HG03280 (cell line): Measurements from ENCODE around the gene IRS1.

ENCODE experiments used
- ATAC-seq: cut with Tn5 transposase; IDR thresholded peaks from one replicate; pipeline ENCODE4 v1.9.1; 2021; ENCODE audit warnings: mild to moderate bottlenecking, moderate library complexity; ENCODE audit not compliant: unreplicated experiment

The IRS1 gene

DNA sequence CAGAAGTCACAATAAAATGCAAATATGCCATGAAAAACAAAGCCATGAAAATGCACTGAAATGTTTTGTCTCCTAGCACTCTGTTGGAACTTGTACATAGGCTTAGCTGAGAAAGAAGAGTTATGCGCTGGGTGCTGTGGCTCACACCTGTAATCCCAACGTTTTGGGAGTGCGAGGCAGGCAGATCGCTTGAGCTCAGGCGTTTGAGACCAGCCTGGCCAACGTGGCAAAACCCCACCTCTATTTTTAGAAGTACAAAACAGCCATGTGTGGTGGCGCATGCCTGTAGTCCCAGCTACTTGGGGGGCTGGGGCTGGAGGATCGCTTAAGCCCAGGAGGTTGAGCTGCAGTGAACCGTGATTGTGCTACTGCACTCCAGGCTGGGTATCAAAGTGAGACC, 39.9 kb downstream of the IRS1 start:
- ATAC-seq, result no peak

DNA sequence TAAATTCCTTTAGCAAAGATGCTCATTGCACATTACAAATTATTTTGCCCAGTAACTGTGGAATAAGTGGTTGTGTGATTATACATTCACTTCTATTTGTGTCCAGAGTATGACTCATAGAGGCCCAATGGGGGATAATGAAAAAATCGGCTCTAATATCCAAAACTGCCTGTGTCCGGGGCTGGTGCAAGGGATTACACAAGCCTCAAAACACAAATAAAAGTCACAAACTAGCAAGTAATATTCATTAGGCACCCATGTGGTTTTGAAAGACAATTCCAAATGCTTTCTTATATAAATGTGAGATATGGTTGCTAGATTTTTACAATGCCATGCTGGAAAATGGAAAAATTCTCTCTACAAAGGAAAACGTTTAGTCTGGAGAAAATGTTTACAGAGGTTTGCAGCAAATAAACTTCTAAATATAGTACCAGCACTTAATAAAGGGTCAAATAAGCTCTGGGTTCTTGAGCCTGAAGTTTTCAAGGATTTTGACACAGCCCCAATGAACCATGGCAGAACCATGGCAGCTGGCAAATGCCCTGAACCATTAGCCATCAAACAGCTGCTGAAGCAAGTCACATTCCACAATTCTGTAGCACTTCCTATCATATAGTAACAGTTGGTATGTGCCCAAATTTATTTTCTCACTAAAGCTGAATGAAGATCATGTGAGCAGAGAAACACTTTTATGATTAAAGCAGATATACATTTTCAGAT, 40.5 kb downstream of the IRS1 start:
- no peak for ATAC-seq

DNA sequence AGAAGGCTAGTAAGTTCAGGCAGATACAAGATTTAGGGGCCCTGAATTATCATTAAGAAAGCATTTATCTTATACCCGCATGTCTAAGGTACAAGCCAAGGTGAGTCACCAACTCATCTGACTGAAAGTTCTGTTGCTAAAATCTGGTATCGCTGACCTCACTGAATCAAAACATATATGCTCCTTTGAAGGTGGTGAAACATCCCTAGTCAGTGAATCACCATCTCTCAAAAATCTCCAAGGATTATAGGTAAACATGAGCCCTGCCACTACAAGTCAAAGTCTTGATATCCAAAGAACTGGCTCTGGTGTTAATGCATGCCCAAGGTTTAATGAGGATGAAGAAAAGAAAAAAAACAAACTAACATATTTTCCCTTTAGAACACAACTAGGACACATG, 43.5 kb downstream of the IRS1 start:
- ATAC-seq, result no peak

DNA sequence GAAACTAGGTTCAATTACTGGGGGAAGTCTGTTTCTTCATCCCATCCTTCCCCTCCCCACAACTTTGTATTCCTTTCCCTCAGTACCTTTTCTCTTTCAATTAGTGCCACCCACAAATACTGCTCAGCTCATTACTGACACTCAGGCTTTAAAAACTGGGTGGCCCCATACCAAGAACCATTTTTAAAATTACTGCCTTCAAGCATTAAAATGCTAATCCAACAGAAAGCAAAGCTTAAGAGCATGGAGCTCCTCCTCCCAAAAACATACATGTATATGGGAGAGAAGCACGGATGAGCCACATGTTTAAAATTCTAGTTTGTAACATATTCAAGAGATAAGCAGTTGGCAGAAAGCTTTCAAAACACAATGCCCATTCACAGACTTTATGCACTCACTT, 44.0 kb downstream of the IRS1 start:
- ATAC-seq, result no peak

DNA sequence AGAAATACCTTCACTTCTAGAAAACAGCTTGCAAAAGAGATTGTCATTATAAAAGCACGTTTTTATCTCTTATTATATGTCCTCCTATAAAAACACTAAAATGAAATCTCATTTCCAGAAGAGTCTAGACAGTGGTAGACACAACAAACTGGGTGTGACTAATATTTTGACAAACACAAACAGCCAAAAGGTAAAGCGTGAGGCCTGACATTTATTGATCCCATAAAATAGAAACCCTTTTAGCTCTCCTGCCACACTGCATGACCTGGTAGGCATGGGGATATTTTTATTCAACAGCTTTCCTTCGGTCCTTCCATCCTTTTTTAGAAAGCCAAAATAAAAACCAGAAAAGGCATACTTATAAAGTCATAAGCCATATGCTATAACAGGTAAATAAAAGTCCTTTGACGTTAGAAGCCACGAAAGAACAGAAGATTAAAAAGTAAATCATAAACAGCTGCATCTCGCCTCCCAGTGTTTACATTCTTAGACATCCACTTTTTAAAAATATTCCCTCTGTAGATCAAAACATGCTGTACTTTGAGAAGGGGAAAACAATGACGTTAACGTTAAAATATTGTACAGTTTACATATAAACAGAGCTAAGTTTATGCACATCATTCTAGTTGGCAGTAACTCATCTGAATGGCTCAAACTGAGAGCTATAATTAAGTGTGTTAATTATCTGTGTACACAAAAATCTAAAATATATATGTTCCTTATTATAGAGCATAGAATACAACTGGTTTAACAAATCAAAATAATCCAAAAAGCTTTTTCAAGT, 44.6 kb downstream of the IRS1 start:
- no peak for ATAC-seq

DNA sequence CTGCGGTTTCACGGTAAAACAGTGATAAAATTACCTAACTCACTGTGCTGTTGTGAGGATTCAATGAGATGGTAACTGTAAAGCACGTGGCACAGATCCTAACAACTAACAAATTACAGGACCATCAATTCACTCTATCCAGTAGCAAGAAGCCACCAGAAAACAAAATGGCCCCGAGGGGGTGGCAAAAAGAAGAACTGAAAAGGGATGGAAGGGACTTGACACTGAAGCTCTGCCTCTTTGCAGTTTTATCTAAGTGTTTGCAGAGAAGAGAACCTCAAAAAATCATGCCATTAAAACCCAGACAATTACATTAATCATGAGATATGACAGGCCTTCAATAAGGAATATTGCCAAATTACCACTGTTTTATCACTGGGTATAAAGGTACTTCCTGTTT, 46.7 kb downstream of the IRS1 start:
- no peak for ATAC-seq

DNA sequence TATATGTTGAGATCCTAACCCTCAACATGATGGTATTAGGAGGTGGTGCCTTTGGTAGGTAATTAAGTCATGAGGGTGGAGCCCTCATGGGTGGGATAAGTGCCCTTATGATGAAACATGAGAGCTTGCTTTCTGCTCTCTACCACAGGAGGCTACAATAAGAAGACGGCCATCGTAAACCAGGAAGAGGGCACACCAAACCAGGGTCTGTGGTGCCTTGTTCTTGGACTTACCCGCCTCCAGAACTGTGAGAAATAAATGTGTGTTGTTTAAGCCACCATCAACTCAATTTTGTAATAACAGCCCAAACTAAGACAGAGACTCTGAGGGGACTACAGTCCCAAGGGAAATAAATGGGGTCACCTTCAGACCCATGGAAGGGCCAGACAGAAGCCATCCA, 52.3 kb downstream of the IRS1 start:
- ATAC-seq, result no peak

DNA sequence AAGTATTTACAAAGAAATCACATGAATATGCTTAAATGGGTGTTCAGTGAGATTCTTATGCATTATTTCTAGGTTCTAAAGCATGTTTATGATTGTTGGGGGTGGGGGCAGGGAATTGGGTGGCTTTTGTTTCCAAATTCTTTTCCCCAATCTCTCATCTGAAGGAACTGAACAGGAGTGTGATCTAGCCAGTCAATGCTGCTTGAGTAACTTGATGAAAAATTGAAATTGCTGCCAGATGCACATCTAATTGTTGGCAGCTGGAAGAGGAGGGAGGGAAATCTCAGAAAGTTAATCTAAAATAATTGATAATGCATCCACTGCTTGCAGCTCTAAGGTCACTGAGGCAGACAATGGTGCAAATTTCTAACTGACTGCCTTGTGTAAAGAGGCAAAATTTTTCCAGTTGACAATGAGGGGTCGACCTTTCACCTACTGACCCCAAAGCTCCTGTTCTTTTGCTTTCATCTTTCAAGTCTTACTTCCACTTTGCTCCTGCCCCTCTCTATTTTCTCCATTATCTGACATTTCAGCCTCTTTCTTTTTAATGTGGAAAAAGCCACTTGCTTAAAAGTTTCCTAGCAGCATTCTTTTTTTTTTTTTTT, 53.3 kb downstream of the IRS1 start:
- ATAC-seq, result no peak

DNA sequence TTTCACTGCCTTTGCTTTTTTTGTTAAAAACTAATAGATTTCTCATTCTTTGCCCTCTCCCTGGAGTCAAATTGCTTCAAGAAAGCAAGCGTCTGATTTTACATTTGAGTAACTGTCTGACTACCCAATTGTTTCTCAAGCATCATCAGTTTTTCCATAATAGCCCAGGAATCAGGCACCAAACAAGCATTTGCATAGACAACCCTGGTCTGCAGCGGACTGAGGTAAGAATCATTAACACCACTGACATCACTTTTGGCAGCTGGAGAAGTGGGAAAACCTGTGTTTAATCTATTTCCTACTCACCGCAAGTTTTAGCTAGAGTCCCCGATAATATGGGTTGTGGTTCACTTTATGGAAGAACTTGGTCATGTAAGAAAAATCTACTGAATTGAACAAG, 55.7 kb downstream of the IRS1 start:
- no peak for ATAC-seq

DNA sequence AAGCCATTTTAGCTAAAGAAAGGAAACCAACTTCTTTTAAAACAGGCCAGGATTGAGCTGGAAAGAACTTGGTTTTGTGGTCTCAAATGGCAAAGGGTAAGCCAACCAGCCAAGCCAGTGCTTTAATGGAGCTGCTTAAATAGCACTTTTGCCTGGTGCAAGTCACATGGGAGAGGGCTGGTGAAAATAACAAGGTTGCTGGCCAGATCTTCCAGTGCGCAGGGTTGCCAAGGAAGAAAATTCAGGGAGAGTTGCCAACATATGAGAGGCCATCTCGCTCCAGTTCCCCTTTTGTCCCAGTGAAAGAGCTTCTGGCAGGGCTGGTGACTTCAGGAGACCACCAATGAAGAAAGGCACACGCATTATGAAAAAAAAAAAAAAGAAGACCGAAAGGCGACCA, 57.3 kb downstream of the IRS1 start:
- ATAC-seq, result no peak

DNA sequence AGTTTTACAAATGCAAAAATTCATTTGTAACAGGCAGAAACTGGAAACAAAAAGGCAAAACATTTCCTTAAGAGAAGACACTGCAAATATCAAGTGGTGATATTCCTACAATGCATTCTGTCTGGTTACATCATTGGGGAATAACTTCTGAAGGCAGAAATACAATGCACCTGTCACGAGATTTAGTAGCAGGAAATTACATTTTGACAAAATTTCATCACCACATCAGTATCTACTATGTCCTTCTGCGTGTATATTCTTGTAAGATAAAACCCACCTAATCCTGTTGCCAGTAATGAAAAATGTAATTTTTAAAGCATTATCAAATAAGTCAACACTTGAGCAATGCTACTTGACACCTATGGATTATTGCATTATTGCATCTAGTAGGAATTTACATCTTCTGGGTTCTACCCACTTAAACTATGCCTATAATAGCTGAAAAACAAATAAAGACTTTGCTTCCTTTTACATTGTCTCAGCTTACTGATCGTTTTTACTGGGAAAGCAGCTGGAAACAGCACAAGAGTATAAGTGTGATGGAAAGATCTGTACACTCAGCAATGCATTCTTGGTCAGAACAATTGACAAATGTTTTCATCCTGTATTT, 59.5 kb downstream of the IRS1 start:
- no peak for ATAC-seq

DNA sequence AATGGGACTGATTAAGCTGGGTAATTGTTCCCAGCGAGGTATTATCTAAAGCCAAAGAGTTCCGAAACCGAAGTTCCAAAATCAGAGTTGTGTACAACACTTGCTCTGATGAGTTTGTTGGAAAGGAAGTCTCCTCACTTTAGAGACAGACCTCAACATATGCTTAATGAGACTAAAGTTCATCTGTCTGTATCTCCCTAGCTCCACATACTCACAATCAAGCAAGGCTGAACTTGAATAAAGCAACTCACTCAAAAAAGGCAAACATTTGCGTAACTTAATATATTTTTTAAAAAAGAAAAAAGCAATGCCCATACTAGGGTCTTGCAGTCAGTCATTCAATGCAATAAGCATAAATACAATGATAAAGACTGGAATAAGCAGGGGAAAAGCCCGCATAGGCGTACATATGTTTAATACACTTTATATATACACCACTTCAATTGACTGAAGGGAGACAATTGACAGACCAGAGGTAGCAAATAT, 60.0 kb downstream of the IRS1 start:
- ATAC-seq, result no peak

DNA sequence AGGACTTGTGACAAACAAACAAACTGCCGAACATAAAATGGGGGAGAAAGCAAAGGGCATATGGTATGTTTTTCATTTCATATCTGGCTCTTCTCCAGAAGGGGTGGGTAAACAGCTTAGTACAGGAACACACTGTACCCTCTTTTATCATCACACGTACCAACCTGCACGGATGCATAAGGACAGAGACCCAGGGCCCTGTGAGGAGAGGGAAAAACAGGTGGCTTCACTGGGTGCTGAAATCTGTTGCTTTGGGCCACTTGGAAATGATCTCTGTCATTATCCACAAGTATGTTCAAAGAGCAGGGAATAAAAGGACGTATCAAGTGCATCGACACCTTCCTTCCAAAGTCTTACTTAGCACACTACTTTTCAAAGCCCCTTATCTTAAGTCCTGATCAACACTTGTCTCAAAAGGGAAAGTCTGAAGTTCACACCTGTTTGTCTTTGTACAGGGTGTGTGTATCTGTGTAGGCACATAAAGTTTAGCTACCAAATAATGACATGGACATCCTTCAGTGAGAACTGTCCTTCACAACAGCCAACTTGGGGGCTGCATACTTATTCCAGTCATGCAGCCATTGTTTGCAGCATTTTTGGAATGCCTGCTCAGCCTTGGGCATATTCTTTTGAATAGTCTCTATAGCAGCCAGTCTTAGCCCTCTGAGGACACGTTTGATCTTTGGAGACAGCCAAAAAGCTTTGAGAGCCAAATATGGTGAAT, 60.6 kb downstream of the IRS1 start:
- no peak for ATAC-seq

DNA sequence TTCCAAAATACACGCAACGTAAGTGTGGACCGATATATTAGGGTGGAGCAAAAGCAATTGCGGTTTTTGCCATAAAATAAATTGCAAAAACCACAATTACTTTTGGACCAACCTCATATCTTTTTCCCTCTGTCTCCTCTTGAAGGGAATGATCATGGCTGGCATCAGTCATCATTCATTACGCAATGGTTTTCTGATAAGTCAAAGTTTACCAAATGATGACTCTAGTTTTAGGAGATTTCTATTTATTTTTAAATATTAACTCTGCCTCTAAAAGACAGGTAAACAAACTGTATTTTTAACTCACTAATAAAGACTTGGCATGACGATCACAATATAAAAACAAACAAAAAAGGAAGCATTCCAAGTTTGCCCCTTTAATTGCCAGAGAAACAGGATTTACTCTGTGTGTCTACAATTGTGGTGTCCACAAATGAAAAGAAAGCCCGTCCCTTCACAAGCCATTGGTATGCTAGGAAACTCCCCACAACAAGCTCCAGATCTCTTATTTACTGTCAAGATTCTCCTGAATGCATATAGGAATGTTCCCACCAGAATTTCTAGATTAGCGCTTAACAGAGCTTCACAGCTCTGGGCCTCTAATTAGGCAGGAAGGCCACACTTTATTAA, 61.3 kb downstream of the IRS1 start:
- ATAC-seq, result no peak

DNA sequence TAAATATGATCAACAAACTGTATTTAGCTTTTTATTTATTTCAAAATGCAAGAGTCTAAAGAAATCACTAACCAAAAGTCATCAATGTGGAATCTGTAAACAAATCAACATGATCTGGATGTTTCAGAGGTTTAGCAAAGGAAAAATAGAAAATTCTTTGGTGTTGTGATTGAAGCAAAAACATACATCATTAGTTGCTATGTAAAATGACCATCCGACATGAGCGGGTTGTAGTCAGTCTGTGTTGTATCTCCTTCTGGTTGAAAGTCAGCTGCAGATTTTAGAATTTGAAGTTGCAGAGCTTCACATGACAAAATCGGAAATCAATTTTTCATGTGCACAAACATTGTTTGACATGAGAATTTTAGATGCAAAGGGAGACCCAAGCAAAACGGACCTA, 63.2 kb downstream of the IRS1 start:
- no peak for ATAC-seq

DNA sequence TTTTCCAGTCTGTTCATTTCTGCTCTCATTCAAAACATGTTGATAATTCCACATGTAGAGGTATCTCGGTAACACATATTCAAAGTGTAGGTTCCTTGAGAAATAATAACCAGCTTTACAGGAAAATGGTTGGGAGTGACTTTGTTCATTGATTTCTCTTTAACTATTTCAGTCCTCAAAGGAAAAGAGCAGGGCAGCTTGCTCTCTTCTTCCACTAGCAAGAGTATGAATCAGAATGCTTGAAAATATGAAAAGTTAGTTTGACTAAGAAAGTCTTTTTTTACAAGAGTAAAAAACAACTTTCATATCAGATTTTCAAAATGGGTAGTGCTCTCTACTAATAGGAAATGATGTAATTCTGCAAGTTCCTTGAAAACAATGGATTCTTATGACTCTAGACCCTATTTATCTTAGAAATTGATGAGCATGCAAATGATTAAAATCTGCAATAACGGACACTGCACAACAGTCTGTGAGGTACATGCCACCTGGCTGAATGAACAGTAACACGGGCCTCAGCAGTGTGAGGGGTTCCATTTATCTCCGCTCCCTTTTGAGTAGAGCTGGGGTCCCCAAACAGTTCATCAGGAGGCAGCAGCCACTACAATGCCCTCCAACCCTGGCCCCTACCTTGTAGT, 65.6 kb downstream of the IRS1 start:
- no peak for ATAC-seq

DNA sequence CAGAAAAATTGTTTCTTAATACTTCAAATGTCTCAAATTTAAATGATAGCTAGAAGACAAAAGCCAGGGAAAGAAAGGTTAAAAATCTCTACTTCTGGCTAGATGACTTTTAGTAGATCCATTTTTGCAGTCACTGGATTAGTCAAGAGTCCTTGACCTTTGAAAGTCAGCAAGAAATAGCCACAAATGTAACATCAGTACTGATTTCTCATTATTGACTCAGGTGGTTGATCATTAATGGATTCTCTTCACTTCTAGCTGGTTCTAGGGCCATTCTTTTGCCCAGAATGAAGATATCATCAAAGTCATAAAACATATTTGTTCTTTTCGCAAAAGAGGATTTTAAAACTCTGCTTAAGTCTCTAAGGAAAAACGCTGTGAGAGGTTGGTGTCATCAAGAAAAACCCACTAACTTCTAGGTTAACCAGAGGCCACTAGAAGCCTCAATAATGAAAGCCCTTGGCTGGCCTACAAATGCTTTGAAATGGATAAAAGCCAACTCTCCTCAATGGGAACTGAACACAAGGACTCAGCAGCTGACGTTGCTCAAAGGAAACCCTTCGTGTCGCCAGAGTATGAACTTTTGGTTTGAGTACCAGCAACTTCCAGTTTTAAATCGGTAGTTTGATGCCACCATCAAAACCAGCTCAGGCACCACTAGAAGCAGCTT, 66.3 kb downstream of the IRS1 start:
- no peak for ATAC-seq

DNA sequence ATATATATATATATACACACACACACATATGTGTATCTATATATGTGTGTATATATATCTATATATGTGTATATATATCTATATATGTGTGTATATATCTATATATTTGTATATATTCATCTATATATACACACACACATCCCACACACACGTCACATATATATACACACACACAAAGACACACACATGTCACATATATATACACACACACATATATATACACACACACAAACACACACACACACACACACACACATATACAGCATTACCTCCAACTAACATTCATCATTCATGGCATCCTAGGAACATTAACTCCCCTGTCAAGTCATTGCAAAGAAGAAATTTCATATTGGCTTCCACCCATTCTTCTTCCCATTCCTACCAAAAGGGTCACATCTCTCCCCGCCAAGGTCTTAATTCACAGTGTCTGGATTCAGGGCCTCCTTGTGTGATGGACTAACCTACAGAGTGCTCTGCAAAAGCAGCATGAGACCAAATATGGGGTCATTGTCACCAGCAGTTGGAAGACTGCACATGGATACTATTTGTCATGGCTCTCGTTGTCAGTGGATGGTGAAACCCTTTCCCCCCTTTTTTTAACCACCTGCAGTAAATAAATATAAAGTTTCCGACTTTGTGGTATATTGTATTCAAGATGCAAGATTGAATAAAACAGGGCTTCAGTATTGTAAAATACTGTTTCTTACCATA, 67.0 kb downstream of the IRS1 start:
- no peak for ATAC-seq

DNA sequence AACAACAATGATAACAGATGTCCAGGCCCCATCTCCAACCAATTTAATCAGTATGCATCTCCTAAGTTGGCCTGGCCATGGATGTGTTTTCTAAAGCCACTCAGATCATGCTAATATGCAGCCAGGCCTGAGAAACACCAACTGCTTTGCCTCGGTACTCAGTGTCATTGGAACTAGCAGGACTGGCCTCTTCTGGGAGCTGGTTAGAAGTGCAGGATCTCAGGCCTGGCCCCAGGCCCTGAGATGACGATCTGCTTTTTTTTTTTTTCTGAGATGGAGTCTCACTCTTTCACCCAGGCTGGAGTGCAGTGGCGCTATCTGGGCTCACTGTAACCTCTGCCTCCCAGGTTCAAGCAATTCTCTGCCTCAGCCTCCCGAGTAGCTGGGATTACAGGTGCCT, 69.1 kb downstream of the IRS1 start:
- no peak for ATAC-seq
